Panc1 (cell line): ENCODE data around the gene SPRED2.

Experiments
- POLR2AphosphoS5 ChIP-seq: IDR thresholded peaks from 2 replicates; pipeline ENCODE4 v1.6.1; 2012; ENCODE audit warnings: mild to moderate bottlenecking, low read depth, low read length, moderate library complexity
- SIN3A ChIP-seq: IDR thresholded peaks from 2 replicates; pipeline ENCODE4 v1.6.1; 2012; ENCODE audit warnings: low read depth, mild to moderate bottlenecking, low read length, moderate library complexity, borderline replicate concordance; ENCODE audit not compliant: insufficient read depth
- TCF7L2 ChIP-seq: IDR thresholded peaks from 2 replicates; pipeline ENCODE4 v1.6.1; 2011; ENCODE audit warnings: mild to moderate bottlenecking, low read depth, low read length, inconsistent platforms
- TF ChIP-seq, protein P1 (sequence below): fragments of 450-650 bp; IDR thresholded peaks from 2 replicates; pipeline ENCODE4 v1.5.1; 2017; ENCODE audit warnings: mild to moderate bottlenecking
- TF ChIP-seq, protein P2 (sequence below), 2 experiments: IDR thresholded peaks; 2 replicates each; pipeline ENCODE4 v1.6.1; 2011 to 2012; ENCODE audit warnings: low read depth in 2 of 2, control low read depth in 1 of 2, low read length in 1 of 2, mild to moderate bottlenecking in 1 of 2, moderate library complexity in 1 of 2; ENCODE audit not compliant: insufficient read depth in 1 of 2

DNA sequence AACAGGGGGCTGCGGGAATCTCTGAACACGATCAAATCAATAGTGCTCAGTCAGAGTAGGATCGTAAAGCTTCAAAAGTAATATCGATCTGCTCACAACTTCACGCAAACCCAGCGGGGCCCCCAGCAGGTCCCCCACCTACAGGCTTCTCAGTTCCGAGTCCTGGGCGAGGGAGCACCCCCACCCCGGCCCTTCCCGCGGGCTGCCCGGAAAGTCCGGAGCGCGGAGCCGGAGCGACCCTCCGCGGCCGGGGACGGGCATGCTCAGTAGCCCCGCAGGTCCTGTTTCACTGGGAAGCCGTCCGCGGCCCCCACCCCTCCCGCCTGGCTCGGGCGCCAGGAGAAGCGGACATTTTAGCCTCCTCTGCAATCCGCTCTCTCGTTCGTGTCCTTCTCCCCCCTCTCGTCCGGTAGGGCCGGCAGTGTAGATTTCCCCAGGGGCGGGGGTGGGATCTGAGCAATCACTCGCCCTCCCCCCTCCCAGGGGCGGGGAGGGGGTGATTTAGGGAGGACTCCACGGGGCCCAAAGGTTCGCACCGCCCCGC is 3.3 kb upstream of the SPRED2 start:
- TF ChIP-seq, protein P1, sequence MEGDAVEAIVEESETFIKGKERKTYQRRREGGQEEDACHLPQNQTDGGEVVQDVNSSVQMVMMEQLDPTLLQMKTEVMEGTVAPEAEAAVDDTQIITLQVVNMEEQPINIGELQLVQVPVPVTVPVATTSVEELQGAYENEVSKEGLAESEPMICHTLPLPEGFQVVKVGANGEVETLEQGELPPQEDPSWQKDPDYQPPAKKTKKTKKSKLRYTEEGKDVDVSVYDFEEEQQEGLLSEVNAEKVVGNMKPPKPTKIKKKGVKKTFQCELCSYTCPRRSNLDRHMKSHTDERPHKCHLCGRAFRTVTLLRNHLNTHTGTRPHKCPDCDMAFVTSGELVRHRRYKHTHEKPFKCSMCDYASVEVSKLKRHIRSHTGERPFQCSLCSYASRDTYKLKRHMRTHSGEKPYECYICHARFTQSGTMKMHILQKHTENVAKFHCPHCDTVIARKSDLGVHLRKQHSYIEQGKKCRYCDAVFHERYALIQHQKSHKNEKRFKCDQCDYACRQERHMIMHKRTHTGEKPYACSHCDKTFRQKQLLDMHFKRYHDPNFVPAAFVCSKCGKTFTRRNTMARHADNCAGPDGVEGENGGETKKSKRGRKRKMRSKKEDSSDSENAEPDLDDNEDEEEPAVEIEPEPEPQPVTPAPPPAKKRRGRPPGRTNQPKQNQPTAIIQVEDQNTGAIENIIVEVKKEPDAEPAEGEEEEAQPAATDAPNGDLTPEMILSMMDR: peak; percentile 39; the same call in 1 of the 2 replicates
- TF ChIP-seq POLR2AphosphoS5: peak; percentile 64
- TF ChIP-seq, protein P2, sequence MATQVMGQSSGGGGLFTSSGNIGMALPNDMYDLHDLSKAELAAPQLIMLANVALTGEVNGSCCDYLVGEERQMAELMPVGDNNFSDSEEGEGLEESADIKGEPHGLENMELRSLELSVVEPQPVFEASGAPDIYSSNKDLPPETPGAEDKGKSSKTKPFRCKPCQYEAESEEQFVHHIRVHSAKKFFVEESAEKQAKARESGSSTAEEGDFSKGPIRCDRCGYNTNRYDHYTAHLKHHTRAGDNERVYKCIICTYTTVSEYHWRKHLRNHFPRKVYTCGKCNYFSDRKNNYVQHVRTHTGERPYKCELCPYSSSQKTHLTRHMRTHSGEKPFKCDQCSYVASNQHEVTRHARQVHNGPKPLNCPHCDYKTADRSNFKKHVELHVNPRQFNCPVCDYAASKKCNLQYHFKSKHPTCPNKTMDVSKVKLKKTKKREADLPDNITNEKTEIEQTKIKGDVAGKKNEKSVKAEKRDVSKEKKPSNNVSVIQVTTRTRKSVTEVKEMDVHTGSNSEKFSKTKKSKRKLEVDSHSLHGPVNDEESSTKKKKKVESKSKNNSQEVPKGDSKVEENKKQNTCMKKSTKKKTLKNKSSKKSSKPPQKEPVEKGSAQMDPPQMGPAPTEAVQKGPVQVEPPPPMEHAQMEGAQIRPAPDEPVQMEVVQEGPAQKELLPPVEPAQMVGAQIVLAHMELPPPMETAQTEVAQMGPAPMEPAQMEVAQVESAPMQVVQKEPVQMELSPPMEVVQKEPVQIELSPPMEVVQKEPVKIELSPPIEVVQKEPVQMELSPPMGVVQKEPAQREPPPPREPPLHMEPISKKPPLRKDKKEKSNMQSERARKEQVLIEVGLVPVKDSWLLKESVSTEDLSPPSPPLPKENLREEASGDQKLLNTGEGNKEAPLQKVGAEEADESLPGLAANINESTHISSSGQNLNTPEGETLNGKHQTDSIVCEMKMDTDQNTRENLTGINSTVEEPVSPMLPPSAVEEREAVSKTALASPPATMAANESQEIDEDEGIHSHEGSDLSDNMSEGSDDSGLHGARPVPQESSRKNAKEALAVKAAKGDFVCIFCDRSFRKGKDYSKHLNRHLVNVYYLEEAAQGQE (IDR thresholded peaks at IDR 0.05; ENCODE audit: insufficient read depth in 1 of 2, low read depth in 2 of 2, low read length in 1 of 2): no peak
- TF ChIP-seq SIN3A: peak; percentile 60; the same call in 1 of the 2 replicates
- no peak for TF ChIP-seq TCF7L2
